Activated CD4-positive, alpha-beta T cell treated with anti-CD3 and anti-CD28 coated beads, Interleukin-2, Interleukin-6, amounts not matched to agents 100 ng/mL and 50 ng/mL, durations not matched to agents 16 hours and 8 hours (primary cell): Measurements from ENCODE around the gene CCDC77.
A peak's percentile ranks its signal among the peaks of the same experiment; 100 is the strongest.

Experiments
- DNase-seq: peaks from one replicate; pipeline ENCODE4 v3.0.0-alpha.2; 2020

Gene CCDC77

GRCh38 chr12:454833-455232 lies 53.4 kb downstream of the CCDC77 start:
- no peak for DNase-seq

GRCh38 chr12:455821-456220 lies 54.4 kb downstream of the CCDC77 start:
- DNase-seq = no peak

- peak; percentile 59 for DNase-seq
These were observed 56.2 kb downstream of the CCDC77 start for GRCh38 chr12:457676-458075.

GRCh38 chr12:459050-459429 lies 57.6 kb downstream of the CCDC77 start:
- DNase-seq = no peak

GRCh38 chr12:459430-460258 lies 58.2 kb downstream of the CCDC77 start, which contains the start of gene B4GALNT3:
TSS of gene B4GALNT3 (plus strand) at chr12:459939. CDS start at chr12:460377, 438 bp downstream.
- DNase-seq = peak; percentile 23

GRCh38 chr12:460261-461230 lies 59.1 kb downstream of the CCDC77 start:
- DNase-seq = peak; percentile 43

GRCh38 chr12:461425-461824 lies 60.0 kb downstream of the CCDC77 start:
- DNase-seq = no peak

- no peak for DNase-seq
These were observed 61.7 kb downstream of the CCDC77 start for GRCh38 chr12:462936-463705.

- no peak for DNase-seq
These were observed 63.2 kb downstream of the CCDC77 start for GRCh38 chr12:464484-465267.

- no peak for DNase-seq
These were observed 64.6 kb downstream of the CCDC77 start for GRCh38 chr12:466039-466438.

GRCh38 chr12:466762-467161 lies 65.3 kb downstream of the CCDC77 start:
- no peak for DNase-seq

GRCh38 chr12:467591-467990 lies 66.1 kb downstream of the CCDC77 start:
- no peak for DNase-seq

GRCh38 chr12:468671-469389 lies 67.4 kb downstream of the CCDC77 start:
- no peak for DNase-seq

- no peak for DNase-seq
These were observed 68.7 kb downstream of the CCDC77 start for GRCh38 chr12:470133-470532.

- DNase-seq = no peak
These were observed 71.8 kb downstream of the CCDC77 start for GRCh38 chr12:473198-473597.

- DNase-seq = no peak
These were observed 72.6 kb downstream of the CCDC77 start for GRCh38 chr12:473863-474577.

GRCh38 chr12:475286-475685 lies 73.8 kb downstream of the CCDC77 start:
- DNase-seq = no peak

- no peak for DNase-seq
These were observed 77.7 kb downstream of the CCDC77 start for GRCh38 chr12:479161-479560.

GRCh38 chr12:480831-481816 lies 79.7 kb downstream of the CCDC77 start:
- DNase-seq = no peak
